Measurements from ENCODE around the gene LHPP. TPM values are rescaled to one million over a fixed set of nuclear protein-coding genes. Genes with fewer than 3 reads are reported as not detected.

Gene LHPP
- total RNA-seq, 1 donor from 2014 or later, result 8.6 TPM

DNA sequence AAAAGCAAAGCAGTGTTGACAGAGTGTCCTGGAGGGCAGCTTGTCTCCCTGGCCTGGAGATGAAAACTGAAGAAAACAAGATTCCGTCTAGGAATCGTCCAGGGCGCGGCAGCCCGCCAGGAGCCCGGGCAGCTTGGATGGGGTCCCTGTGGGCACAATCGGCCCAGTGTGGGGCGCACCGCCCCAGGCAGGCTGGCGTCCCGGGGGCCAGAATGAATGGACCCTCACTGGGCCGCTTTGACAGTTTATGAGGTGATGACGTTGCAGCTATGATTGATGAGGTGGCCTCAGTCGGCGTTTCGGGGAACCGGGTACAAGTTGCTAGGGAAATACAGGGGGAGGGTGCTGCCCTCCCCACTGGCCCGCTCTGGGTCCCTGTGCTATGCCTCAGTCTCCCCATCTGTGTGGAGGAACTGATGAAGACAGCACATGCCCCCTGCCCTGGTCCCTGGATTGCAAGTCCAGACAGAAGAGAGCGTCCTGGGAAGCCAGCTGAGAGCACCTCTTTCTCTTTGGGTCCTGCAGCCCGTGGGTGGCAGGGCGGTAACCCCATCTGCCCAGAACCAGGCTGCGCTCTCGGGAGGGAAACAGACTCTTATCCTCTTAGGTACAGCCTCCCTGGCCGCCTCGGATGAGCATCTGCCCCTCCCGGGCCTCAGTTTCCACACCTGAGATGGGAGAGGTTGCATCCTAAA is 131.3 kb downstream of the LHPP start:
- no peak overlapping the region for H3K4me3 Mint-ChIP-seq
- no peaks in the 10 kb centered on the region for H3K27me3 Mint-ChIP-seq
- no peaks in the 10 kb centered on the region for H3K4me1 Mint-ChIP-seq
- intact Hi-C loops (cut with micrococcal nuclease), result no loop called here
- no peak overlapping the region for H3K27ac Mint-ChIP-seq
- H3K9me3 Mint-ChIP-seq, result no peaks in the 10 kb centered on the region
- H3K36me3 Mint-ChIP-seq (ENCODE audit: low read depth), result no peaks in the 10 kb centered on the region
- no peak for DNase-seq

DNA sequence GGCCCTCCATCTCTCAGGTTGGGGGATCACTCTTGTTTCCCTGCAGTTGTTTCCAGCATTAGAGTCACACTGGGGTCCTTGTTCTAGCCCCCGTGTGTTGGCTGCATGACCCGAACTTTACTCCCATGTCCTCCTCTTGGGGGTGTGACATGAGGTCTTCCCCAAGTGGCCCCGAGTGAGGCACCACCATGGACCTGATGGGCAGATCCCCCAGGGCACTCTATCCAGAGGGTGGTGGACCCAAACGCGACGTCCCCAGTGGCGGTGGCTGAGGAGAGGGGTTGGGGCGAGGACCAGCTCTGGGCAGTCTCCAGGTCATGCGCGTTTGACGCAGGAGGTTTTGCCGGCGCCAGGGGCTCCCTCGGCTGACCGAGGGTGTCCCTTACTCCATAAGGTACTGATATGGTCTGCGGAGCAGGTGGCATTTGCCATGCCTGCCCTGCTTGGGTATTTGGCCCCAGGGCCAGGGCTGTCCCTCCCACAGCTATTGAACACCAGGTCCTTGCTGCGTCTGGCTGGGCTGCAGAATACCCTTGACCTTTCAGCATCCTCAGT is 131.9 kb downstream of the LHPP start:
- Mint-ChIP-seq H3K27ac (no peak overlapping the region), H3K4me3 (no peak overlapping the region), H3K9me3 (no peaks in the 10 kb centered on the region), H3K4me1 (no peaks in the 10 kb centered on the region), H3K27me3 (no peaks in the 10 kb centered on the region), H3K36me3 (ENCODE audit: low read depth) (no peaks in the 10 kb centered on the region)
- intact Hi-C loops (cut with micrococcal nuclease), result no loop called here
- no peak for DNase-seq

DNA sequence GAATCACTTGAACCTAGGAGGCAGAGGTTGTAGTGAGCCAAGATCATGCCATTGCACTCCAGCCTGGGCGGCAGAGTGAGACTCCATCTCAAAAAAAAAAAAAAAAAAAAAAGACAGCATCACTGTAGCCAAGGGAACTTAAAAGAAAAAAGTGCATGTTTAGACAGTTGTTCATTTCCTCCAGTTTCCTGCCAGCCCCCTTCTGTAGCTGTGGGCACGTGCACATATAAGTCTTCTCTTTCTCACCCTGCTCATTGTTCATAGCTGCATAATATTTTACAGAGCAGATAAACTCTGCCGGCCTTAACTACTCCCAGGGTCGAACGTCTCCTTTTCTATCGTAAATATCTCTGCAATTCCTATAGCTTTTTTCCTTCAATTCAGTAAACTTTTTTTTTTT is 132.6 kb downstream of the LHPP start:
- Mint-ChIP-seq H3K36me3 (ENCODE audit: low read depth) (no peaks in the 10 kb centered on the region), H3K4me3 (no peak overlapping the region), H3K9me3 (no peaks in the 10 kb centered on the region), H3K4me1 (no peaks in the 10 kb centered on the region), H3K27ac (no peak overlapping the region), H3K27me3 (no peaks in the 10 kb centered on the region)
- no peak for DNase-seq
- intact Hi-C loops (cut with micrococcal nuclease), result no loop called here

DNA sequence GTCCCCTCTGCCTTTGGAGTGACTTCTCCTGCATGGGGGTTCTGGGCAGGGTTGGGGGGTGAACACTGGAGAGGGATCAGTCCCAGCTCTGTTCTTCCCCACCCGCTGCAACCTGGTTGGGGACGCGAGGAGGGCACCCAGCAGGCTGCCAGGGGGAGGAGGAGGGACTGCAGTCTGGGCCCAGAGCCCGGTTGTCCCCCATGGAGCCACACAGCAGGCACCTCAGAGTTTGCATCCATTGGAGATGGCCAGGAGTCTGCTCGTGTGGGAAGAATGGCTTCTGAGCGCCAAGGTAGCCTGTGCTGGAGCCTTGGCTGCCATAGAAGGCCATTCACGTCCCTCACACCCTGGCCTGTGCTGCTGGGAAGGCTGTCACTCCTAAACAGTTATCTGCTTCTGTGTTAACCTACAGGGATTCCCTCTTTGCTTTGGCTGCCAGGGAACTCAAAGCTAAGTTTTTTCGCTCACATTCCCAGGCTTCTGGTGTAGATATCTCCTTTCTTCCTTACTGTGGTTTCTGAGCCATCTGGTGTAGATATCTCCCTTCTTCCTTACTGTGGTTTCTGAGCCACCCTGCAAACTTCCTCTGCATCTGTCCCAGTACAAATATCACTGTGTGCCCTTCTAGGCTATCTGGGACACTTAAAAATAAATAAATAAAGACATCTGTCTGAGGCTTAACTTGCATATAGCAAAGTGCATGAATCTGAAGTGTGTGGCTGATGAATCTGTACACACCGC is 133.7 kb downstream of the LHPP start:
- intact Hi-C loops (cut with micrococcal nuclease), result no loop called here
- H3K36me3 Mint-ChIP-seq (ENCODE audit: low read depth), result no peaks in the 10 kb centered on the region
- H3K4me3 Mint-ChIP-seq, result no peak overlapping the region
- no peaks in the 10 kb centered on the region for H3K4me1 Mint-ChIP-seq
- H3K27me3 Mint-ChIP-seq, result no peaks in the 10 kb centered on the region
- no peaks in the 10 kb centered on the region for H3K9me3 Mint-ChIP-seq
- no peak overlapping the region for H3K27ac Mint-ChIP-seq
- DNase-seq, result no peak

DNA sequence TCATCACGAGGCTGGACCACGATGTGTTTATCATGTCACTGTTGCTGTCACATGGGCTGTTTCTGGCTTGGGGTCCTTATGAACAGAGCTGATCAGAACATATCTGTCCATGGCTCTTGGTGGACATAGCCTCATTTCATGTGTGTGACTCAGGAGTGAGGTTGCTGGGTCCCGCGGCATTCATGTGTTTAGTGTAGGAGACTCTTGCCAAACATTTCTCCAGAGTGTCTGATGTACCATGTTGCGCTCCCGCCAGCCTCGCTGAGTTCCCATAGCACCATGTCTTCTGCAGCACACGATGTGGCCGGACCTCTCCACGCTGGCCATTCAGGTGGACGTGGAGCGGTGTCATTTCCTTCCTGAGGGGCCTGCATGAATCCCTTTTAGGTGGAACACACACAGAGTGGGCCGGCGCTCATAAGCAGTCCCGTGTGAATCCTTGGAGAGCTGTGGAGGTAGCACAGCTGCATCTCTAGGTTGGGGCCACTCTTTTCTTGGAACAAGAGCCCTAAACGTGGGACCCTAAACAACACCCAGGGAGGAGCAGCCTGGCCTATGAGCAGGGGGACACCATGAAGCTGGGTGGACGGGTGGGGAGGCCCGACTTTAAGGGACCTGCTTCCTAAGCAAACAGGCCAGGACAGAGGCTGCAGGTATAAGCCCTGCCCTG is 134.6 kb downstream of the LHPP start:
- Mint-ChIP-seq H3K9me3 (no peaks in the 10 kb centered on the region), H3K4me3 (no peak overlapping the region), H3K27me3 (no peaks in the 10 kb centered on the region), H3K36me3 (ENCODE audit: low read depth) (no peaks in the 10 kb centered on the region), H3K4me1 (no peaks in the 10 kb centered on the region), H3K27ac (no peak overlapping the region)
- no peak for DNase-seq
- intact Hi-C loops (cut with micrococcal nuclease), result no loop called here

DNA sequence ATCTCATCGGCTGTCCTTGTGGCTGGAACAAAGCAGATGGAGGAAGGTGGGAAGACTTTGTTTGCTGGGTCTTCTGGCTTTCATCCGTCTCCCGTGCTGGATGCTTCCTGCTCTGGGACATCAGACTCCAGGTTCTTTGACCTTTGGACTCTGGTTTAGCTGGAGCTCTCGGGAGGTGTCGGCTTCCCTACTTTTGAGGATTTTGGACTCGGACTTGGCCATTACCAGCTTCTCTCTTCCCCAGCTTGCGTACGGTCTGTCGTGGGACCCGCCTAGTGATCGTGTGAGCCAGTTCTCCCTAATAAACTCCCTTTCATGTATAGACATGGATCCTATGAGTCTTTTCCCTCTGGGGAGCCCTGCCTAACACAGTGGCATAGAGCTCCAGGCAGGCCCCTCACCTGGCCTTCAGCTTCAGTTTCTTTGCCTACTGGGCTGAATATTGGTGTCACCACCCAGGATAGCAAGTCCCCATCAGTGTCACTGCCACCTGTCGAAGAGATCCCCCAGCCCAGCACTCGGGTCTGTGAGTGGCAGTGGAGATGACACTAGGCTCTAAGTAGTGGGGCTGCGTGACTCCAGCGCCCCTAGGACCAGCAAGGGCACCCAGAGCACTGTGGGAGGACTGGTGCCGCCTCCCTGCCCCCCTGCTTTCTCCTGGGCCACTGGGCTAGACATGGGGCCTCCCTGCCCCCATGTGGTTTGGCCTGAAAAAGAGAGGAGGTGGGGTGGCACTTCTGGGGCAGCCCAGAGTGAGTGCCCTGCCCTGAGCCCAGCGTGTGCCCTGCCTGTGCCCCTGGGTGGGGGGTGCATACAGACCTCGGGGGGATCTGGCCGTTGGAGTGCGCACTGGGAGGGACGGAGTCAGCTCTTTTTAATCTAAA is 135.6 kb downstream of the LHPP start:
- Mint-ChIP-seq H3K4me3 (no peak overlapping the region), H3K4me1 (no peaks in the 10 kb centered on the region), H3K36me3 (ENCODE audit: low read depth) (no peaks in the 10 kb centered on the region), H3K27me3 (no peaks in the 10 kb centered on the region), H3K27ac (no peak overlapping the region), H3K9me3 (no peaks in the 10 kb centered on the region)
- DNase-seq, result no peak
- intact Hi-C loops (cut with micrococcal nuclease), result no loop called here

DNA sequence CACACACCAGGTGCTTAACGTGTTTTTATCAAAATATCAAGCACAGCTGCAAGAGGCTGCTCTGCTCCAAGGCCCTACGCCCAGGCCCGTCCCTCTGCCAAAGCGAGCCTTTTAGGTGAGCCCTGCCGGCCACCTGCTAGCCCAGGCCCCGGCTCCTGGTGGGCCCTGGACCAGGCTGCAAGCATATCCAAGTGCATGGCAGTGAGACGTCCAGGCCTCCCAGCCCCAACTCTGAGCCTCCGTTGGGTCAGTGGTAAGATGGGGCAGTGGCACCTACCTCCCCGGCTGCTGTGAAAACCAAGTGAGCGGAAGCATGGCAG is 136.2 kb downstream of the LHPP start:
- intact Hi-C loops (cut with micrococcal nuclease), result no loop called here
- no peak for DNase-seq
- no peak overlapping the region for H3K4me3 Mint-ChIP-seq
- no peaks in the 10 kb centered on the region for H3K4me1 Mint-ChIP-seq
- no peaks in the 10 kb centered on the region for H3K27me3 Mint-ChIP-seq
- H3K27ac Mint-ChIP-seq, result no peak overlapping the region
- H3K36me3 Mint-ChIP-seq (ENCODE audit: low read depth), result no peaks in the 10 kb centered on the region
- H3K9me3 Mint-ChIP-seq, result no peaks in the 10 kb centered on the region

DNA sequence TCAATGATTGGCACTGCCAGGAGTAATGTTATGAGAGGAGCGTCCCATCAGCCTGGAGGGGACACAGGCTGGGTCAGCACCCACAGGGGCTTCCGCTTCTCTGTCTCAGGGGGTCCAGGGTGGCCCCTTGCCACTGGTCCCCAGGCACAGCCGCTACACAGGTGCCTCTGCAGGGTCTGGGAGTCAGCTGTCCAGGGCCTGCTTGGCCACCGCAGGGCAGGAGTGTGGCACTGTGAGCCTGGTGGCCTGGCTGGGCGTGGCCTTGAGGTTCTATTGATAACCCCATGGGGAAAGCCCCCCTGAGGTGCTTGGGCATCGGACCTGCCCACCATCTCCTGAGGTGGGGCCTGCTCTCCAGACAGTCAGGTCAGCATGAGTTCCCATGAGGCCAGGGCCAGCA is 136.6 kb downstream of the LHPP start:
- DNase-seq, result no peak
- Mint-ChIP-seq H3K9me3 (no peaks in the 10 kb centered on the region), H3K4me3 (no peak overlapping the region), H3K27ac (no peak overlapping the region), H3K27me3 (no peaks in the 10 kb centered on the region), H3K36me3 (ENCODE audit: low read depth) (no peaks in the 10 kb centered on the region), H3K4me1 (no peaks in the 10 kb centered on the region)
- intact Hi-C loops (cut with micrococcal nuclease), result no loop called here

DNA sequence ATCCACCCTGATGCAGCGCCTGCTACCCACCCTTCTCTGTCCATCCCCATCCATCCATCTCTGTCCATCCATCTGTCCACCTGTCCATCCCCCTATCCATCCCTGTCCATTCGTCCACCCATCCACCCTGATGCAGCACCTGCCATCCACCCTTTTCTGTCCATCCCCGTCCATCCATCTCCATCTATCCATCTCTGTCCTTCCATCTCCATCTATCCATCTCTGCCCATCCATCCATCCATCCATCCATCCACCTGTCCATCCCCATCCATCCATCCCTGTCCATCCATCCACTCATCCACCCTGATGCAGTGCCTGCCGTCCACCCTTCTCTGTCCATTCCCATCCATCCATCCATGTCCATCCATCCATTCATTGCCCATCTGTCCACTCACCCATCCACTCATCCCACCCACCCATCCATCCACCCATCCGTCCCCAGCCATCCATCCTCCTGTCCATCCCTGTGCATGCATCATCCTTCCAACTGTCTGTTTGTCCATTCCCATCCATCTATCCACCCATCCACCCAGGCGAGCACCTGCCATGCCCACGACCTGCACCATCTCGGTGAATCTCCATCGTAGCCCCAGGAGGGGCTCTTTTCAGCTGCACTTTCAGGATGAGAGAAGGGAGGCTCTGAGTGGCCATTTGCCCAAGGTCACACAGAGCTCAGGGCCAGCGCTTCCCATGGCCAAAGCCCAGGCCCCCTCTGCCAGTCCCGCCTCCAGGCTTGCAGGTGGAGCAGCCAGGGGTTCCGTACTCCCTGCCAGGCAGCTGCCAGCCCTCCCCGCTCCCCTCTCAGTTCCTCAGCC is 137.4 kb downstream of the LHPP start:
- DNase-seq, result no peak
- intact Hi-C loops (cut with micrococcal nuclease), result no loop called here
- no peaks in the 10 kb centered on the region for H3K27me3 Mint-ChIP-seq
- no peaks in the 10 kb centered on the region for H3K9me3 Mint-ChIP-seq
- no peak overlapping the region for H3K4me3 Mint-ChIP-seq
- no peaks in the 10 kb centered on the region for H3K4me1 Mint-ChIP-seq
- no peaks in the 10 kb centered on the region for H3K36me3 Mint-ChIP-seq (ENCODE audit: low read depth)
- no peak overlapping the region for H3K27ac Mint-ChIP-seq

DNA sequence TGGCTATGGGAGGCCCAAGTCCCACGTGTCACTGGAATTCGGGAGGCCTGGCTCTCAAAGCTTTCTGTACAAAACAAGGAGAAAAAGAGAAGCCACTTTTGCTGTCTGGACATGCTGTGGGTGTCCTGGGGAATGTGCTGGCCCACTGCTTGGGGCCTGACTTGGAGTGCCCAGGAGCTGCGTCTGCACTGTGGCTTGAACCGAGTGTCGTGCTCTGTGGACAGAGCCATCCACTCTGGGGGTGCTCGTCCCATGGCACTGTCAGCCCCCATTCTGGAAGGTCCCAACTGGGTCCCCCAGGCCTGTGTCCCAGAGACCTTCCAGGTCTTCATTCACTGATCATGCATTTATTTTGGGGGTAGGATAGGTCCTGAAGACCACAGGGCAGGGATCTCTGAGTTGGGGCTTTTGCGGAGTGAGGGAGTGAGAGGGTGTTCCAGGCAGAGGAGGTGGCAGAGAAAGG is 138.0 kb downstream of the LHPP start:
- DNase-seq, result no peak
- Mint-ChIP-seq H3K9me3 (no peaks in the 10 kb centered on the region), H3K4me1 (no peaks in the 10 kb centered on the region), H3K4me3 (no peak overlapping the region), H3K36me3 (ENCODE audit: low read depth) (no peaks in the 10 kb centered on the region), H3K27ac (no peak overlapping the region), H3K27me3 (no peaks in the 10 kb centered on the region)
- intact Hi-C loops (cut with micrococcal nuclease), result no loop called here

DNA sequence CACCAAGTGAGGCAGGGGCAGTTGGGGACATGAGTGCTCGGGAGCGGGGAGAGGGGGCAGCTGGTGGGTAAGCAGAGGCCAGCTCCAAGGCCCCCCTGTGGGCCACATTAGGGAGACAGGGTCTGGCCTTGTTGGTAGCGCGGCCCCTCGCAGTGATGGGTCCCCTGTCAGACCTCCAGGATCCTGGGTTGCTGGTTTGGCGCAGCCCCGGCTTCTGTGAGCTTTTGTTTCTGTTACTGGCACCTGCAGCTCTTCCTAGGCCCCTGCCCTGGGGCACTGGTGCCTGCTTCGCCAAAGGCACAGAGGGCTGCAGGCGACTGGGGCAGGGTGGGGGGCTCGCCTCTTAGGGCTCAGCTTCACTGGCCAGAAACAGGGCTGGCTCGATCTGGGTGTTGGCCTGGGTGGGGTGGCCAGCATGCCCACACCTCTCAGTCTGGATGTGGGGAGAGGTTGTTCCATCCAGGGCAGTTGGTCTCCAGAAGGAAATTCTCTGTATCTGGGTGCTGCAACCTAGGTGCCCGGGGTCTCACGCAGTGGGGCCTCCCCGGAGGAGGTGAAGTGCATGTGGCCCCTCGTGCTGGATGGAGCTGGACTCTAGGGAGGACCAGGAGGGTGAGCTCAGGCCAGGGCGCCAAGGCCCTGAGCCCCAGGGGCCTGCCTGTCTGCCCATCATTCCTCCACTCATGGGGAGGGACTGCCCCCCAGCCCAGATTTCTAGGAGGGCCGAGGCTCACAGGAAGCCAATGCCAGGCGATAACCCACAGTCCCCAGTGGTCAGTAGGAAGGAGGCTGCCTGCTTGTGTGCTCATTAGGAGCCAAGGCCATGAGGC is 138.6 kb downstream of the LHPP start:
- no peak overlapping the region for H3K4me3 Mint-ChIP-seq
- intact Hi-C loops (cut with micrococcal nuclease), result no loop called here
- H3K9me3 Mint-ChIP-seq, result no peaks in the 10 kb centered on the region
- H3K27ac Mint-ChIP-seq, result no peak overlapping the region
- DNase-seq, result no peak
- no peaks in the 10 kb centered on the region for H3K4me1 Mint-ChIP-seq
- H3K27me3 Mint-ChIP-seq, result peaks cover under 1% of the 10 kb centered on the region
- no peaks in the 10 kb centered on the region for H3K36me3 Mint-ChIP-seq (ENCODE audit: low read depth)

DNA sequence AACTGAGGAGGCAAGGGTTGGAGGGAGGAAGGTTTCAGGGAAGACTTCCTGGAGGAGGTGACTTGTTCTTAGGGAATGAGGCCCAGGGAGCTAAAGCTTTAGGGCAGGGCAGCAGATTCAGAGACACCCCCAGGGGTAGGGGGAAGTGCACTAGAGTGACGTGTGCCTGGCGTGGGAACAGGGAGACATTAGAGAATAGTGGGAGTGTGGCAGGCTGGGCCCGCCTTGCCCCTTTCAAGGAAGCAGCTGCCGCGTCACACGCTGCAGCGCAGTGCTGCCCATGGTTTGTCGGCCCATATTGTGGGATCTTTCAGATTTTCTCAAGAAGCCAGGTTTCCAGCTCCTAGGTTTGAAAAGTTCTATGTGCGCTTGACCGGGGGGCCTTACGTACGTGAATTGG is 139.4 kb downstream of the LHPP start:
- intact Hi-C loops (cut with micrococcal nuclease), result no loop called here
- Mint-ChIP-seq H3K27ac (no peak overlapping the region), H3K36me3 (ENCODE audit: low read depth) (no peaks in the 10 kb centered on the region), H3K4me1 (no peaks in the 10 kb centered on the region), H3K27me3 (peaks cover 4% of the 10 kb centered on the region), H3K4me3 (no peak overlapping the region), H3K9me3 (no peaks in the 10 kb centered on the region)
- DNase-seq, result no peak

Measured in activated CD4-positive, alpha-beta T cell treated with anti-CD3 and anti-CD28 coated beads, Interleukin-2, amount 10 ng/mL, durations not matched to agents 24 days and 14 days (primary cell).